AG04450 (cell line): ENCODE data around the gene KREMEN1. TPM values are rescaled to one million over a fixed set of nuclear protein-coding genes. Genes with fewer than 3 reads are reported as not detected.

Experiments
- CTCF ChIA-PET: fragments of 300-600, 350-600 bp; formaldehyde crosslinking; extraction: SDS; loops from one replicate; lab custom pipeline; 2022; ENCODE audit warnings: antibody characterized with exemption, inconsistent platforms; lab: Charles Lee
- POLR2A ChIA-PET: fragments of 350-600 bp; formaldehyde crosslinking; extraction: SDS; loops from one replicate; lab custom pipeline; 2021; ENCODE audit warnings: antibody characterized with exemption, inconsistent platforms; lab: Yijun Ruan, JAX
- DNase-seq: peaks from one replicate; pipeline ENCODE4 v3.0.0-alpha.2; 2011; ENCODE audit warnings: low read depth, low spot score
- H3K27ac ChIP-seq: one replicate; pipeline ENCODE4 v1.5.1; 2012; ENCODE audit warnings: low read depth, low read length, control low read depth
- H3K27me3 ChIP-seq: one replicate; pipeline ENCODE4 v1.6.0; 2012; ENCODE audit warnings: low read length; ENCODE audit not compliant: control insufficient read depth, insufficient read depth
- H3K4me3 ChIP-seq: 2 replicates; pipeline ENCODE4 v1.5.1; 2011; ENCODE audit warnings: mild to moderate bottlenecking, low read depth, low read length, control low read depth
- H3K9me3 ChIP-seq: 2 replicates; pipeline ENCODE4 v1.5.1; 2012; ENCODE audit warnings: low read length; ENCODE audit not compliant: control insufficient read depth, insufficient read depth
- polyA plus RNA-seq: library from polyadenylated mRNA; depleted of rRNA; stranded (reverse); fragments of >200 nt; gene quantifications from 2 replicates; pipeline ENCODE4 v1.2.3, GENCODE V29; 2011
- TF ChIP-seq, protein P1 (sequence below): IDR thresholded peaks from 2 replicates; pipeline ENCODE4 v1.5.1; 2011; ENCODE audit warnings: low read depth, low read length, control low read depth, inconsistent platforms

Gene KREMEN1
- polyA plus RNA-seq, 1 experiment, result 5.9 TPM

DNA sequence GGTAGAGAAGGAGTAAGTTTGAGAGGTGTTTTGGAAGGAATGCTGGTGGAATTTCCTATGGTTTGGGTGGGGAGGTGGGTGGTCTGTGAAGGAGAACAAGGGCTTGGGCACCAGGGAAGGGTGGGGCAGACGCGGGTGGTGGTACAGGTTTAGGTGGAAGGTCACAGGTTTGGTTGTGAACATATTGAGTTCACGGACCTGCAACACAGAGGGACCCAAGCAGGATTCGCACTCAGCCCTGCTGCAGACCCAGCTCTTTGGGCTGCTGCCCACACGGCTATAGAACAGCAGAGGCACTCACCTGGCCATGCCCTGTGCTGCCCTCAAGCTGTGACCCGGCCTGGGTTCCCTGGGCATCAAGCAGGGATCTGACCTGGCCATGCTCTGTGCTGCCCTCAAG is 99.4 kb downstream of the KREMEN1 start:
- TF ChIP-seq, protein P1, sequence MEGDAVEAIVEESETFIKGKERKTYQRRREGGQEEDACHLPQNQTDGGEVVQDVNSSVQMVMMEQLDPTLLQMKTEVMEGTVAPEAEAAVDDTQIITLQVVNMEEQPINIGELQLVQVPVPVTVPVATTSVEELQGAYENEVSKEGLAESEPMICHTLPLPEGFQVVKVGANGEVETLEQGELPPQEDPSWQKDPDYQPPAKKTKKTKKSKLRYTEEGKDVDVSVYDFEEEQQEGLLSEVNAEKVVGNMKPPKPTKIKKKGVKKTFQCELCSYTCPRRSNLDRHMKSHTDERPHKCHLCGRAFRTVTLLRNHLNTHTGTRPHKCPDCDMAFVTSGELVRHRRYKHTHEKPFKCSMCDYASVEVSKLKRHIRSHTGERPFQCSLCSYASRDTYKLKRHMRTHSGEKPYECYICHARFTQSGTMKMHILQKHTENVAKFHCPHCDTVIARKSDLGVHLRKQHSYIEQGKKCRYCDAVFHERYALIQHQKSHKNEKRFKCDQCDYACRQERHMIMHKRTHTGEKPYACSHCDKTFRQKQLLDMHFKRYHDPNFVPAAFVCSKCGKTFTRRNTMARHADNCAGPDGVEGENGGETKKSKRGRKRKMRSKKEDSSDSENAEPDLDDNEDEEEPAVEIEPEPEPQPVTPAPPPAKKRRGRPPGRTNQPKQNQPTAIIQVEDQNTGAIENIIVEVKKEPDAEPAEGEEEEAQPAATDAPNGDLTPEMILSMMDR, result no peak
- peaks cover 13% of the 10 kb centered on the region for H3K27me3 ChIP-seq
- no peak overlapping the region for H3K4me3 ChIP-seq
- H3K9me3 ChIP-seq, result peaks cover 6% of the 10 kb centered on the region
- H3K27ac ChIP-seq, result no peak overlapping the region
- ChIA-PET POLR2A (no interaction called here), CTCF (interaction anchor here (1.1 kb wide), 1 partner anchor 18 kb away, joined by 3 read pairs; no protein-coding TSS in a partner anchor)
- no peak for DNase-seq

DNA sequence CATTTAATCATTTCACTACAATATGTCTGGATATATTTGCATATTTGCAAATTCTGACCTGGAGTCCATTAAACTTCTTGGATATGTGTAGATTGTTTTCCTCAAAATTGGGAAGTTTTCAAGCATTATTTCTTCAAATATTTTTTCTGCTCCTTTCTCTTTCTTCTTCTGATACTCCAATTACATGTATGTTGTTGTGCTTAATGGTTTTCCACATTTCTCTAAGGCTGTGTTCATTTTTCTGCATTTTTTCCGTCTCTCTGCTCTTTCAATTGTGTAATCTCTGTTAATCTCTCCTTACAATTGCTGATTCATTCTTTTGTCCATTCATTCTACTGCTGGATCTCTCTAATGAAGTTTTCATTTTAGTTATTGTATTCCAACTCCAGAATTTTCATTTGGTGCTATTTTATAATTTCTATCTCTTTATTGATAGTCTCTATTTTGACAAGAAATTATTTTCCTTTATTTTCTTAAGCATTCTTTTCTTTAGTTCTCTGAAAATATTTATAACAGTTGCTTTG is 102.5 kb downstream of the KREMEN1 start:
- Histone ChIP-seq H3K4me3 (no peak overlapping the region), H3K27me3 (peaks cover 7% of the 10 kb centered on the region), H3K27ac (no peak overlapping the region), H3K9me3 (peaks cover 6% of the 10 kb centered on the region)
- TF ChIP-seq, protein P1, result no peak
- POLR2A ChIA-PET, result no interaction called here
- no peak for DNase-seq
- CTCF ChIA-PET, result interaction anchor here (0.8 to 1.0 kb wide), 2 partner anchors 21 to 71 kb away, joined by 3 to 8 read pairs; no protein-coding TSS in a partner anchor

DNA sequence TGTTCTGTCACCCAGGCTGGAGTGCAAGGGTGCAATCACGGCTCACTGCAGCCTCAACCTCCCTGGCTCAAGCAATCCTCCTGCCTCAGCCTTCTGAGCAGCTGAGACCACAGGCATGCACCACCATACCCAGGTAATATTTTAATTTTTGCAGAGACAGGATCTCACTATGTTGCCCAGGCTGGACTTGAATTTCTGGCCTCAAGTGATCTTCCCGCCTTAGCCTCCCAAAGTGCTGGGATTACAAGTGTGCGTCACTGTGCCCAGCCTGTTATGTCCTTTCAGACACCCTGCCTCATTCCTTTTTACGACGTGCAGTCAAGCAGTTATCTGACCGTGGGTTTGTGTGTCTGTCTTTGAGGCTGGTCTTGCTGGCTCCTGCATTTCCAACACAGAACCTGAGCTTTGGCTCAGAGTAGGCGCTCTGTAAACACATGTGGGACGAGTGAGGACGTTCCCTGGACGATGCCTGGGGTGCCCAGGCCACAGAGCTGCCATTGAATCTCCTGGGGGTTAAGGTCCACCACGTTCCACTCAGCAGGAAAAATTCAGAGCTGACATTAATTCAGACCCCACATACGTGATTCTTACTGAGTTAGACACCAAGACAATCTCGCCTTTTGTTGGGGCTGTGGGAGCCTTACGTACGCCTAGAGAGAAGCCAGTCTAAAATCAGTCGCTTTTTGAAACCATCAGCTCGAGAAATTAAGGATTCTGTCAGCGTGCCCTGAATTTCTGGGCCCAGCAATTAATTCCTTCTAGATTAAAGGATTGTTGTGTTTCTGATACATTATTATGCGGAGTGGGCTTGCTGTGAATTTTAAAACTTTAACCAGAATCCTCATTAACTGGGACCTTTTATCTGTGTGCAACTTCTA is 111.4 kb downstream of the KREMEN1 start:
- CTCF ChIA-PET, result interaction anchor here (0.6 kb wide), 1 partner anchor 778 kb away, joined by 3 read pairs; no protein-coding TSS in a partner anchor

DNA sequence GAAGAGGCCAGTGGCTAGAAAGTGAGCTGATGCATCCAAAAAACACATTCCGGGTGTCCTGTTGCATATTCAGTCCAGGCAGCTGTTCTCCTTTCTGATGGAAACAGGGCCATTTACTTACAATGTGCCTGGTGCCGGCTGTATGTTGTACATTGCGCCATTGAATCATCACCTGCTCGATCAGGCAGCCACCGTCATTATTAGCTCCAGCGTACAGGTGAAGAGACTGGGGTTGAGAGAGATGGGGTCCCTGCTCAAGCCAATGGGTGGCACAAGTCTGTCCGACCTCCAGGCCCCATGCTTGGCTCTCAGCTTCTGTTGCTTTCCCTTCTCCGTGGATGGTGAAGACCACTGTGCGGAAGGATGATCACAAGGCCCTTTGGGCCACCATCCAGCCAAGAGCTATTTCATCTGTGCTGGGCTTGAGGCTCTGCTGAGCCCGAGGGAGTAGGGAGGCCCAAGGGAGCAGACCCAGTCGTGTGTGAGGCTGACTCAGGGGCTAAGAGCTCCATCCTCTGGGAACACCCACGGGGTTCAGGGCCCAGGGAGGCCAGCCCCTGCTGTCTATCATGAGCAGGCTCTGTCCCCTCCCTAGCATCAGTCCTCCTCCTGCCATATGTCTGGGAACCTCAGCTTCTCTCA is 112.1 kb downstream of the KREMEN1 start:
- CTCF ChIA-PET, result interaction anchor here (0.6 kb wide), 1 partner anchor 777 kb away, joined by 3 read pairs; no protein-coding TSS in a partner anchor
- POLR2A ChIA-PET, result interaction anchor here (1.1 kb wide), 1 partner anchor 23 kb away, joined by 3 read pairs; no protein-coding TSS in a partner anchor
- H3K9me3 ChIP-seq, result no peaks in the 10 kb centered on the region
- H3K27me3 ChIP-seq, result peaks cover 12% of the 10 kb centered on the region
- TF ChIP-seq, protein P1, result no peak
- DNase-seq, result no peak
- H3K27ac ChIP-seq, result no peak overlapping the region
- H3K4me3 ChIP-seq, result no peak overlapping the region

More for the DNA sequence above, 111.4 kb downstream of the KREMEN1 start:
- Histone ChIP-seq H3K27ac (no peak overlapping the region), H3K9me3 (no peaks in the 10 kb centered on the region), H3K4me3 (no peak overlapping the region), H3K27me3 (peaks cover 12% of the 10 kb centered on the region)
- TF ChIP-seq, protein P1, result no peak
- no peak for DNase-seq
- POLR2A ChIA-PET, result interaction anchor here (0.7 to 1.1 kb wide), 2 partner anchors 22 to 1151 kb away, joined by 3 to 4 read pairs; no protein-coding TSS in a partner anchor
